Gastrocnemius medialis (tissue), 4 donors: ENCODE results near the gene GALNTL6.

Source experiments
- CTCF ChIP-seq, 5 experiments: fragments of 450-650 bp in 3 of 5; fragments of 200-600 bp in 2 of 5; sonication (generic) in 2 of 5; IDR thresholded peaks in 4 of 5; conservative IDR thresholded peaks in 1 of 5; 1 replicate in 4 of 5; 2 replicates in 1 of 5; pipeline ENCODE4 v1.5.1; 2016 to 2019; ENCODE audit warnings: antibody characterized with exemption in 5 of 5, mild to moderate bottlenecking in 3 of 5, moderate library complexity in 3 of 5
- POLR2A ChIP-seq, 2 donors: fragments of 450-650 bp; IDR thresholded peaks; one replicate each; pipeline ENCODE4 v1.6.1; 2017; ENCODE audit warnings: antibody characterized with exemption in 2 of 2, mild to moderate bottlenecking in 2 of 2, moderate library complexity in 2 of 2

GRCh38 chr4:172152284-172152683 is 339.1 kb downstream of the GALNTL6 start:
- TF ChIP-seq POLR2A (IDR thresholded peaks at IDR 0.05): no peak
- no peak for TF ChIP-seq CTCF (IDR thresholded peaks at IDR 0.05 in 4 of 5, conservative IDR thresholded peaks at IDR 0.05 in 1 of 5)
